Right lung (tissue), 5 donors: Measurements from ENCODE around the gene ZNF541. TPM values are rescaled to one million over a fixed set of nuclear protein-coding genes. Genes with fewer than 3 reads are reported as not detected.
"Not testable (repeated sequence)": the region's sequence is repeated elsewhere in the genome, so short reads cannot be mapped to it uniquely, and the experiment has no call there.

Experiments
- DNase-seq, 2 donors: peaks; one replicate each; pipeline ENCODE4 v3.0.0-alpha.2; 2013
- polyA plus RNA-seq, 5 donors: library from polyadenylated mRNA; unstranded; fragments of 120-200 nt; gene quantifications; one replicate each; pipeline versions ENCODE4 v1.2.1 to v1.2.3, GENCODE V29; 2013; ENCODE audit warnings: inconsistent platforms in 1 of 5, low replicate concordance in 1 of 5; ENCODE audit not compliant: insufficient read length in 5 of 5, insufficient read depth in 1 of 5

The ZNF541 gene
- polyA plus RNA-seq, 5 donors, result 0.14 to 0.55 (median 0.23) TPM

DNA sequence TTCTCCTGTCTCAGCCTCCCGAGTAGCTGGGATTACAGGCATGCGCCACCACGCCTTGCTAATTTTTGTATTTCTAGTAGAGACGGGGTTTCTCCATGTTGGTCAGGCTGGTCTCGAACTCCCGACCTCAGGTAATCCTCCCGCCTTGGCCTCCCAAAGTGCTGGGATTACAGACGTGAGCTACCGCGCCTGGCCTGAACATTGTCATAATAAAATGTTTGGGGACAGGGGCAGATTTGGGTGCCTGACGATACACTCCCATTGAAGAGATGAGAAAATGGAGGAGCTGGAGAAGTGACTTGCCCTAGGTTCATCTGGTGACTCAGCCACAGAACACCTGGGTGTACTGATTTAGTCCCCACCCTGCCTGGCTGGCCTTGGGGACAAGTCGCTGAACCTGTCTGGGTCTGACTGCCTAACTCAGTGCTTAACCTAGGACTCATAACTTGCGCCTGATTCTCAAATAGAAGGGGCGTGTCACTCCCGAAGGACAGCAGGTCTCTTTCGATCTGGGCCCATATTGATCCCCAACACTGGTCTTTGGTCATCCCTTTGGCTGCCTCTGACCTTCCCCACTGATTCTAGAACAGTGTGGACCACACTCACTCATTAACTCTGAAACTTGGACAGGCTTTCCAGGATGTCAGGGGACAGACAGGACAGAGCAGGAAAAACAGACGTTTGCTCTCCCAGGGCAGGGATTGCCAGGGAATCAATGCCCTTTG lies 28.4 kb upstream of the ZNF541 start:
- DNase-seq, result no peak

DNA sequence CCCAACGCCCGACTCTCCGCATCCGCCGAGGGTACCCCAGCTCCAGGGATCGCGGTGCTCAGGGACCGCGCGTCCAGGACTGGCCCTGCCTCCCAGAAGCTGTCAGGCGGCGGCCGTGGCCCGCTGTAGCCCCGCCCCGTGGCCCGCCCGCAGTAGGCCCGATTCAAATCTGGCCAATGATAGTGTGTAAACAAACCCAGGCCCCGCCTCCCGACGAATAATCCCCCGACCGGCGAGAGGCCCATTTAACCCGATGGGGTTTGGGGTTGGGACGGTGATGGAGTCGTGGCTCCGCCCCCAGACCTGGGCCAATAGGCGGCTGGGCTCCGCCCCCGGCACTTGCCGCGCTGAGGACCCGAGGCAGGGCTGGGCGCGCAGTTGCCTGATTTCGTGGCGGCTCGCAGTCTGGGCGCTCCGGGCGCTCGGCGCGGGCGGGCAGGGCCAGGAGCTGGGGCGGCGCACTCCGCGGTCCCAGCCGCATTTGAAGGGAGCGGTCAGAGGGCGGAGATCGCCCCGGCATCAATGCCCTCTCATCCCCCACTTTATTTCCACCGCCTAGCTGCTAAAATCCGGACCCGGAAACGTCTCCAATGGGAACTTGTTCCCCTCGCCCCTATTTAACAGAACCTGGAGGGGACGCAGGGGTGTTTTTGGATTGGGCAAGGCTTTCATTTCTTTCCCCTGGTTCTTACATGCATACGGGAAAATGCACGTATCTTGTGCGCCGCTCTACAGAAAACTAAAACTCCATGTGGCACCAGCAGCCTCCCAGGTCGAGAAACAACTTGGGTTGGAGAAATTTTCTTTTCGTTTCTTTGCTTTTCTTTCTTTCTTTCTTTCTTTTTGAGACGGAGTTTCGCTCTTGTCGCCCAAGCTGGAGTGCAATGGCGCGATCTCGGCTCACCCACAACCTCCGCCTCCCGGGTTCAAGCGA lies 27.6 kb upstream of the ZNF541 start:
- peak; percentile 98 to 99 for DNase-seq

DNA sequence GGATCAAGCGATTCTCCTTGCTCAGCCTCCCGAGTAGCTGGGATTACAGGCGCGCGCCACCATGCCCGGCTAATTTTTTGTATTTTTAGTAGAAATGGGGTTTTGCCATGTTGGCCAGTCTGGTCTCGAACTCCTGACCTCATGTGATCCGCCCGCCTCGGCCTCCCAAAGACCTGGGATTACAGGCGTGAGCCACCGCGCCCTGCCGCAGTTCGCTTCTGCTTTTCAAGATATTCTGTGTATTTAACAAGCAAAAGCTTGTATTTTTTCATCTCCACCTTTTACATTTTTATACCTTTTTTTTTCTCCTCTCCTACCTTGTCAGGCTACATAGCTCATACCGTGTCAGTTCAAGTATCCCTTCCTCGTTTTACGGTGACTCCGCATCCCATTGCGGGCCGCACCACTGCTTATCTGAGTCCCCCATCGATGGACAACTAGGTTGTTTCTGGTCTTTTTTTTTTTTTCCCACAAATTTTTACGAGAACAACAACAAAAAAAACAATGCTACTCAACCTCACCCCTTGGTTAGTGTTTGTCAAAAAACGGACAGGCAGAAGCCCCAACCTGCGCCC lies 26.8 kb upstream of the ZNF541 start:
- DNase-seq, result not testable (repeated sequence)

DNA sequence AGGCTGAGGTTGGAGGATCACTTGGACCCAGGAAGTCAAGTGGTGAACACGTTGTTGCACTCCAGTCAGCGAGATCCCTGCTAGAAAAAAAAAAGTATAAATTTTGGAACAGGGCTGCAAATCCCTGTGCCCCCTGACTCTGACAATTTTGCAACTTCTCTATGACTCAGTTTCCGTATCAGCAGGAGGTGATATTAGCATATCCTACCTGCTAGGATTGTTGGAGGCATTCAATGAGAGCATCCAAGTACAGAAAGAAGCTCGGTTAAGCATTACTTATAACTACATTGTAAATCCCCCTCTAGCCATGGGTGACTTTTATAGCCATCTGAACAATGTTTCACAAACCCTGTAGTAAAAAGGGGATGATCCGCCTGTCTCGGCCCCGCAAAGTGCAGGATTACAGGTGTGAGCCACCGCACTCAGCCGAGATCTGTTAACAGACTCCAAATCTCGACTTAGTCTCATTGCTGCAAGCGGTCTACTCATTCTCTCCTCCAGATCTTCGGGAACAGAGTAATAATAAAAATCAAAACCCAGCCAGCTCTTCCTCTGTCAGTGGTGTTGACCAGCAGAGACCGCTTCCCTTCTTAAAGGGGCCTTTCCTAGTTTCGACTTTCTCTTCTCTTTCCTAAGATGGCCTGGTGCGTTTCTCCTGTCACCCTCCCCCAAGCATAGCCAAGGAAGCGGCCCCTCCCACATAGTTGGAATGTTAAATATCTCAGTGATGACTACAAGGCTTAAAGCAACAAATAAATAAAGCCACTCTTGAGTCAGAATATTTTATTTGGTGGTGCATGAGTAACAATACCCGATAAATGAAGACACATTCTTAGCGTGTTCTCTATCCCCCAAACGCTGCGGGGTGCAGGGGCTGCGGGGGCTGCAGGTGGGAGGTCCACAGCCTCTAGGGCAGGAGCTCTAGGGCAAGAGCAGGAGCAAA lies 25.7 kb upstream of the ZNF541 start:
- peak in 1 of 2 donors; percentile 36 for DNase-seq

DNA sequence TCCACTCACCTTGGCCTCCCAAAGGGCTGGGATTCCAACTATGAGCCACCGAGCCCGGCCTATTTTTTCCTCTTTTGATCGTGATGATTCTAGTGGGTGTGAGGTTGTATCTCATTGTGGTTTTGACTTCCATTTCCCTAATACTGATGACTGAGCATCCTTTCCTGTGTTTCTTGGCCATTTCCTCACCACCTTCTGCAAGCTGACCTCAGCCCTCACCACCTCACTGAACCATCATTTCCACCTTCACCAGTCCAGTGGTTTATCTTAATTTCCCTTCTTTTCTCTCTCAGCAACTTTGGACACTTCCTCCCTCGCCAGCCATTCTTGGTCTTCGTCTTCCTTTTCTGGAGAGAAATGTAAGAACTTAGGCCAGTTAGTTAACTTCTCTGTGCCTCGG lies 23.0 kb upstream of the ZNF541 start:
- no peak for DNase-seq

DNA sequence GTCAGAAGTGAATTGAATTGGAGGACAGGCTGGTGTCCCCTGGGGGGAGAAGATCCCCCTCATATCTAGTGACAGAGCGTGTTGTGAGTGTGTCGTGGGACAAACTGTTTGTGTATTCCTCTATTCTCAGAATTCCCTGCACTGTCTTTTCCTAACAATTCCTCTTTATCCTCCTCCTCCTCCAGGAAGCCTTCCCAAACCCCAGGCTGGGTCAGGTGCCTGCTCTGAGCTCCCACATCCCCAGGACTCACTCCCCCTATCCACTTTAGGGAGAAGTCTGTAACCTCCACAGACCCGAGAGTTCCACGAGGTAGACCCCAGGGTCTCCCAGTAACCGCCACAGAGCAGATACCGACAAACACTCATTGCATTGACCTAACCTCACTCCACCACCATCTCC lies 20.9 kb upstream of the ZNF541 start:
- DNase-seq, result no peak

DNA sequence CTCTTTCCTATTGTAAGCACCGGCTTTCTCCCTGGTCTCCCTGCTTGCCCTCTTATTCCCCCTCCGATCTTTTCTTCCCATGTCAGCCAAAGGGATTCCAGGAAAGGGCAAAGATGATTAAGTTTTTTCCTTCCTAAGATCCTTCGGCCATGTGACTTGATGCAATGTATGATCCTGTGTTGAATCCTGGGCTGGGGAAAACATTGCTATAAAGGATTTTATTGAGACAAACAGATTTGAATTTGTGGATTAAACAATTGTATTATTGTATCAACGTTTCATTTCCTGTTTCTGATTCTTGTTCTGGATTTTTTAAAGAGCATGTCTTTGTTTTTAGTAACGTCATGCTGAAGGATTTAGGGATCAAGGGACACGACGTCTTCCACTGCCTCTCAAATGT lies 16.9 kb upstream of the ZNF541 start:
- DNase-seq, result no peak

DNA sequence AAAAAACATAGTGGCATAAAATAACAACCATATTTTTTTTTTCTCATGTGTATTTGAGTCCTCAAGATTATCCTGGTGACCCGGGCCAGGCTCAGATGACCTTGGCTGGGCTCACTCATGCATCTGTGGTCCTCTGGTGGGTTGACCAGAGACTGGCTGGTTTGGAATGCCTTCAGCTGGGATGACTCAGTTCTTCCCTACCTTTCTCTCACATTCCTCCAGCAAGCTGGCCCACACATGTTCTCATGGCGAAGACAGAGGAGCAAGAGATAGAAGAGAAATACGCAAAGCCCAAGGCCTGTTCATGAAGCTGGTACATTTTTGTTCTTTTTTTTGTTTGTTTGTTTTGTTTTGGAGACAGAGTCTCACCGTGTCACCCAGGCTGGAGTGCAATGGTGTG lies 14.3 kb upstream of the ZNF541 start:
- DNase-seq, result no peak

DNA sequence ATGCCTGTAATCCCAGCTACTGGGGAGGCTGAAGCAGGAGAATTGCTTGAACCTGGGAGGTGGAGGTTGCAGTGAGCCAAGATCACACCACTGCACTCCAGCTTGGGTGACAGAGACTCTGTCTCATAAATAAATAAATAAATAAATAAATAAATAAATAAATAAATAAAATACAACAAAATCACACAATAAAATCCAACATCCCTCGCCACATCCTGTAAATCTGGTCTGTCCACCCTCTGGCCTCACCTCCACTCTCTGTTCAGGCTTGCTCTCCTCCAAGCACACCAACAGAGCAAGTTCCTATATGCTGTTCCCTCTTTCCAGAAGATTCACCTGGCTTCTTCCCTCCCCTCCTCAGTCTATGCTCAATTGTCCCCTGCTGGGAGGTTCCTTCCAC lies 10.2 kb upstream of the ZNF541 start:
- not testable (repeated sequence) for DNase-seq

DNA sequence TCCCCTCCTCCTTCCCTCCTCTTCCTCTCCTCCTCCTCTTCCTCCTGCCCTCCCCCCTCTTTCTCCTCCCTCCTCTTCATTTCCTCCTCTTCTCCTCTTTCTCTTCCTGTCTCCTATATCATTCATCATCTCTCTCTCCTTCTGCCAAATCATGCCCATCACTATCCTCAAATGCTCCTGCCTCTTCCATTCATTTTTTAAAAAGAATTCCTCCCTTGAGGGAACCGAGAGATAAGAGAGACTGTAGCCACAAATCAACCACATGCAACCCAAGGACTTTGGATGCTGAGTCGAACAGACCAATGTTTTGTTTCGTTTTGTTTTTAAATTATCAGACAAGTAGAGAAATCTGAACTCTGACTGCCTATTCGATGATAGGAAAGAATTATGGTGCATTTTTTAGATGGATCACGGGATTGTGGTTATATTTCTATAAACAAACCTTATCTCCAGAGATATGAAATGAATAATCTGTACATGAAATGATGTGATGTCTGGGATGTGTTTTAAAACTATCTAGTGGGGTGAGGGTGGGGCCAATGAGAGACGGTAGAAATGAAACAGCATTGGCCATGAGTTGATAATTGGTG lies 9.5 kb upstream of the ZNF541 start:
- DNase-seq, result no peak

DNA sequence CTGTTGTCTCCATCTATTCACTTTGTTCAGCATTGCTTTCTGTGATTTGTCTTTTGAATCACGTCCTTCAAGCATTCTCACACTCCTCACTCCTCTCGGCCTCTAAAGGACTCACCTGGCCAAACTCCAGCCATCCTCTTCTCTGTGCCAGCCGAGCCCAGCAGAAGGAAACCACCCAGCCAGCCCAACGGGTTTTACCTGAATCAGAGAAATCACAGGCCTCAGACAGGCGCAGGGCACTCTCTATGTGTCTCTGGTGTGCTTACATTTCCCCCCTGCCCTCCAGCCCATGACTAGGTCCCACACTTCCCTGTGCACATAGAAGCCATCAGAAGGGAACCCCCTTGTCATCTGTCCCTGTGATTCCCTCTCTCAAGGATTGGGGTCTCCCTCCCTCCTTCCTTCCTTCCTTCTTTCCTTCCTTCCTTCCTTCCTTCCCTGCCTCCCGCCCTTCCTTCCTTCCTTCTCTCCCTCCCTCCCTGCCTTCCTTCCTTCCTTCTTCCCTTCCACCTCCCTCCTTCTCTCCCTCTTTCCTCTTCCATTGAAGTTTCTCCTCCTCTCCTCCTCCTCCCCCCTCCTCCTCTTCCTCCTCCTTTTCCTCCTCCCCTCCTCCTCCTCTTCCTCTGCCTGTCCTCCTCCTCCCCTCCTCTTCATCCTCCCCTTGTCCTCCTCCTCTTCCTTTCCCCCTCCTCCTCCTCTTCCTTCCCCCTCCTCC lies 8.8 kb upstream of the ZNF541 start:
- DNase-seq, result peak; percentile 58 to 61

DNA sequence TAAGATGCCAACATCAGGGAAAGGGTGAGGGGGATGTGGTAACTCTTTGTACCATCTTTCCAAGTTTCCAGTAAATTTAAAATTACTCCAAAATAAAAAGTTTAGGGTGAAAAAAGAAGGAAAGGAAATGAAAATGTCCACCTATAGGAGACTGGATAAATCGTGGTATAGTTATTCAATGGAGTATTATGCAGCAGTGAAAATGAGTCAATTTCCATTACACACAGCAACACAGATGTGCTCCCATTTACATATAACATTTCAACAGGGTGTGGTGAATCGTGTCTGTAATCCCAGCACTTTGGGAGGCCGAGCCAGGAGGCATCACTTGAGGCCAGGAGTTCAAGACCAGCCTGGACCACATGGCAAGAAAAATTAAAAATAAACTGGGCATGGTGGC lies 7.4 kb upstream of the ZNF541 start:
- no peak for DNase-seq

DNA sequence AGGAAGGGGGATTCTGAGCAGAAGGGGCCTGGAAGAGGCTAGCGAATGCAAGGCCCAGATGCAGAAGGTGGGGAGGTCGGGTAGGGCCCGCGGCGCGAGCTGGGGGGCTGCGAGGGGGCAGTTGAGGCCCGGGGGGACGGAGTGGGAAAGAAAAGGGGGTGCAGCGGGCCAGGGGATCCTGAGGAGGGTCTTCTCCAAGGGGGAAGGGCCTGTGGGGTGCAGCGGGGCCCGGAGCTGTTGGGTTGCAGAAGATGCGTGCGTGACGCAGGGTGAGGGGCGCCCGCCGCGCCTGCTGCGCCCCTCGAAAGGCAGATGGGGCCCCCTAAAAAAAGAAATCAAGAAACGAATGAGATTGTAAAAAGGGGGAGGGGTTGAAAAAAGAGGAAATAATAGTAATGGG lies 313 bp downstream of the ZNF541 start:
- no peak for DNase-seq

DNA sequence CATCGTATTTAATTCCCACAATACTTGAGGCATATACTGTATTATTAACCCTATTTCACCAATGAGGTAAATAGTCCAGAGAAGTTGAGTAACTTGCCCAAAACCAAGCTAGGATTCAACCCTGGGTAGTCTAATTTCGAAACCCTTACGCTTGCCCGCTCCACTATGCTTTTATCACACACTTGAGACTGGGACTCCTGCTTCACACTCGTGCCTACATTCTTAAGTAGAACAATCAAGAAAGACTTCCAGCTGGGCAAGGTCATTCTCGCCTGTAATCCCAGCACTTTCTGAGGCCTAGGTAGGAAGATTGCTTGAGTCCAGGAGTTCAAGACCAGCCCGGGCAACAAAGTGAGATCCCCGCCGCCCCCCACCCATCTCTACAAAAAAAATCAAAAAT lies 3.6 kb downstream of the ZNF541 start:
- DNase-seq, result no peak

DNA sequence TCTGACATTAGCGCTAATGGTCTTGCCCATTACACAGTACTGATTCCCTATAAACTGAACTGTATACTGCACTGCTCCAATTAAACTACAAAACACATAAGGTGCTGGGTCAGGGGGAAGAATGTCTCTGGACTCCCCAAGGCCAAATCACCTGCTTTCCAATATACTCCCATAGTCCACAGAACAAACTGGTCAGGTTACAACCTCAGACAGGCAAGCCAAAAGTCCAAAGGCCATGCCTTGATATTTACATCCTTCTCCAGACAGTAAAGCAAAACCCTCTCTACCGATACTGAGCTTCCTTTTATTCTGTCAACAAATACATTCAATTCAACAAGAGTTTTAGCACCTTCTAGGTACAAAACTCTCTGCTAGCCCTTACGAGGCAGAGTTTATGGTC lies 8.9 kb downstream of the ZNF541 start:
- DNase-seq, result no peak

DNA sequence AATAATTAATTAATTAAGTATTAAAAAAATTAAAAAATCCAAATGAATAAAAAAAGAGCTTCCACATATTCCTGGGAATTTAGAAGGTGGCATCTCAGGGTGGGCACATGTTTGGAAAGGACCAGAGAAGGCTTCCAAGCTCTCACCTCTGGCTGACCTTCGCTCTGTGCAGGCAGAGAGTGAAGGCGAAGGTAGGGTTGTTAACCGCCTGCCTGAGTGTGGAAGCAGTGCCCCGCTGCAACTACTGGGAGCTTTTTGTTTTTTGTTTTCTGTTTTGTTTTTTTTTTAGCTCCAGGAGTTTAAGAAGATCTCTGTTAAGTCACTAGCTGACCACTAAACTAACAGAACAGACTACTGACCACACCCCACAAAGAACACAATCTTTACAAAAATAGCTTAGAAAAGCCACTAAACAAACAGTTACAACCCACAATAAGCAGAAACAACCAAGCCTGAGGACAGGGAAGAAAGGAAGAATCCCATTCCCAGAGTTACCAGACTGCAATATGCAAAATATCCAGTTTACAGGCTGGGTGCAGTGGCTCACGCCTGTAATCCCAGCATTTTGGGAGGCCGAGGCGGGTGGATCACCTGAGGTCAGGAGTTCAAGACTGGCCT lies 11.4 kb downstream of the ZNF541 start:
- no peak for DNase-seq

DNA sequence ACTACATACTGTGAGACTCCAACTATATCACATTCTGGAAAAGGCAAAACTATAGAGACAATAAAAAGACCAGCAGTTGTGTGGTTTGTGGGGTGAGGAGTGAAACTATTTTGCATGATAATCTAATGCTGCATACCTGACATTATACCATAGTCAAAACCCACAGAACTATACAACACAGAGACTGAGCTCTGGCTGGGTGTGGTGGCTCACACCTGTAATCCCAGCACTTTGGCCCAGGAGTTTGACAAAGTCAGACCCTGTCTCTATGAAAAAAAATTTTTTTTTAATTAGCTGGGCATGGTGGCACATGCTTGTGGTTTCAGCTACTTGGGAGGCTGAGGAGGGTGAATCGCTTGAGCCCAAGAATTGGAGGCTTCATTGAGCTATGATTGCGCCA lies 11.9 kb downstream of the ZNF541 start:
- DNase-seq, result no peak

DNA sequence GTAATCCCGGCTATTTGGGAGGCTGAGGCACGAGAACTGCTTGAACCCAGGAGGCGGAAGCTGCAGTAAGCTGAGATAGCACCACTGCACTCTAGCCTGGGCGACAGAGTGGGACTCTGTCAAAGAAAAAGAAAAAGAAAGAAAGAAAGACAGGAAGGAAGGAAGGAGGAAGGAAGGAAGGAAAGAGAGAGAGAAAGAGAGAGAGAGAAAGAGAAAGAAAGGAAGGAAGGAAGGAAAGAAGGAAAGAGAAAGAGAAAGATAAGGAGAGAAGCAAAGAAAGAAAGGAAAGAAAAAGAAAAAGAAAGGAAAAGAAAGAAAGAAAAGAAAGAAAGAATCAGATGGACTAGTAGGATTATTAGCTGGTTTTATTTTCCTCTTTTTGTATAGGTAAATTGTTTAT lies 22.8 kb downstream of the ZNF541 start:
- DNase-seq, result no peak

DNA sequence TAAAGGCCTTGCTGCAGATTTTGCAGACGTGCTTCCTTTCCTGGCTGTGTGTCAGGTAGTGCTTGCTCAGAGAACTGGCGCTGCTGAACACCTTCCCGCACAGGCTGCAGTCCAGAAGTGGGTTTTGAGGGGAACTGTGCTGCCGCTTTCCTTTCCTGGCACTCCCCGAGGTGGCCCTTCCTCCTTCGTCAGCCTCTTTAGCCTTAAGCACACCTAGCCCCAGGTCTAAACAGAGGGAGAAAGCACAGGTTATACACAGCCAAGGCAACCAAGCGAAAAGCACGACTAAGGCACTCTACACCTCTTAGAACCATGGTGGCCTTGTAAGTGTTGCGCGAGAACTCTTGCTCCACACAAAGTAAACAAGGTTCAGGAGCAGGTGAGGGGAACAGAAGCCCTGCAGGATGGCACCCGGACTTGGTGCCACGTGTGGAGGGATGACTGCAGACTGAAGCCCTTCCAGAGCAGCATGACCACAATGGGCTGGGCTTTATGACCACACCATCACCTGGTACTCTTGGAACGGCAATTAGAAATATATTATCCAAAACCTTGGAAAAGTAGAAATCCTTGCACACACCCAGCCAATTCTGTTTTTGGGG lies 23.6 kb downstream of the ZNF541 start:
- peak; percentile 16 to 24 for DNase-seq

DNA sequence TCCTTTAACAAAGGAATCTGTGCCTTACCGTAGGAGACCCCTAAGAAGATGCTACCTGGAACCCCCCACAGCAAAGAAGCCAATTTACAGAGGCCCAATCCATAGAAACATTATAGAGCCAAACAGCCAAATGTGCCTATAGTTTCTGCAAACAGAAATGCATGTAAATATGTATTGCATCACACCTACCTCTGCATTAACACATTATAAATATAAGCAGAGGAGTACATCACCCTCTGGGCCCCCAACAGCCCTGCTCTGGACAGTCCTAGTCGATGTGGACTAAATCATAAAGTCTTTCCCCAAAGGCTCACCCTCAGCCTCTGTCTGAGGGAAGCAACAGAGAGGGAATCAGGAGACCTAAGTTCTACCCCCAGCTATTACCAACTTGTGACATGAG lies 25.7 kb downstream of the ZNF541 start:
- DNase-seq, result no peak
